HG03342 (cell line): ENCODE measurements around the gene RALGDS.
"Not testable (repeated sequence)": the region's sequence is repeated elsewhere in the genome, so short reads cannot be mapped to it uniquely, and the experiment has no call there.

Experiments used
- ATAC-seq: cut with Tn5 transposase; IDR thresholded peaks from one replicate; pipeline ENCODE4 v1.9.1; 2021; ENCODE audit warnings: mild to moderate bottlenecking, moderate library complexity; ENCODE audit not compliant: unreplicated experiment

Gene RALGDS

GRCh38 chr9:133072210-133072609, 48.8 kb downstream of the RALGDS start:
- ATAC-seq: not testable (repeated sequence)

- no peak for ATAC-seq
These were observed 49.4 kb downstream of the RALGDS start for GRCh38 chr9:133071484-133072150.

- ATAC-seq: not testable (repeated sequence)
These were observed 50.1 kb downstream of the RALGDS start for GRCh38 chr9:133070985-133071384.

- not testable (repeated sequence) for ATAC-seq
These were observed 50.5 kb downstream of the RALGDS start for GRCh38 chr9:133070500-133070961.

- not testable (repeated sequence) for ATAC-seq
These were observed 52.6 kb downstream of the RALGDS start for GRCh38 chr9:133068431-133068830.

- ATAC-seq: no peak
These were observed 53.2 kb downstream of the RALGDS start for GRCh38 chr9:133067813-133068212.

GRCh38 chr9:133067006-133067405, 54.0 kb downstream of the RALGDS start:
- no peak for ATAC-seq

- no peak for ATAC-seq
These were observed 54.7 kb downstream of the RALGDS start for GRCh38 chr9:133066181-133066983.

GRCh38 chr9:133065070-133065388, 56.0 kb downstream of the RALGDS start:
- ATAC-seq: no peak

- ATAC-seq: no peak
These were observed 56.6 kb downstream of the RALGDS start for GRCh38 chr9:133064241-133065069.

- no peak for ATAC-seq
These were observed 57.4 kb downstream of the RALGDS start for GRCh38 chr9:133063500-133064231.

- no peak for ATAC-seq
These were observed 57.9 kb downstream of the RALGDS start for GRCh38 chr9:133063159-133063499.

- not testable (repeated sequence) for ATAC-seq
These were observed 58.5 kb downstream of the RALGDS start for GRCh38 chr9:133062569-133062968.

GRCh38 chr9:133061764-133062145, 59.3 kb downstream of the RALGDS start, which contains the start of gene CEL:
Gene CEL (plus strand): TSS chr9:133061981. CDS start chr9:133062003, 22 bp downstream.
- ATAC-seq: not testable (repeated sequence)

- not testable (repeated sequence) for ATAC-seq
These were observed 59.8 kb downstream of the RALGDS start for GRCh38 chr9:133061019-133061763.

- ATAC-seq: no peak
These were observed 60.6 kb downstream of the RALGDS start for GRCh38 chr9:133060417-133060841.

- no peak for ATAC-seq
These were observed 61.4 kb downstream of the RALGDS start for GRCh38 chr9:133059623-133060022.

- no peak for ATAC-seq
These were observed 62.3 kb downstream of the RALGDS start for GRCh38 chr9:133058550-133059320.

- no peak for ATAC-seq
These were observed 63.0 kb downstream of the RALGDS start for GRCh38 chr9:133058071-133058470.
